CD4-positive, alpha-beta T cell treated with Interferon alpha-2 for 1 hour (primary cell): ENCODE measurements around the gene CCDC3.

Source experiments
- DNase-seq, 2 donors: peaks; one replicate each; pipeline ENCODE4 v3.0.0-alpha.2; 2020 to 2022

Gene CCDC3

DNA sequence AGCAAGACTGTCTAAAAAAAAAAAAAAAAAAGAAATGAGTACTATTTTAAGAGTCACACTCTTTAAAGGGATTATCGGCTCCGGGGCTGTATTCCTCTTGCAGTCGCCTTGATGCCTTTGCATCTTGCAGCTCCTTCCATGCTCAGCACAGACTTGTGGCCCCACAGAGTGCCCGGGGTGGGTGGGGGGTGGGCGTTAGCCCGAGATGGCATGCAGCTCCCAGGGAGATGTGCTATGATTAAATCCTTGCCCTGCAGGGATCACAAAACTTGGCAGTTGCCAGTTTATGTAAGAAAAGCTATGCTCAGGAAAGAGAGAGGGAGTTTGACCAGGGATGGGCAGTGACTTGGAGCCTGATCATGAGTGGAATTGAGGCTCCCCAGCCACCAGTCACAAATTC, 81.9 kb downstream of the CCDC3 start:
- DNase-seq = no peak

DNA sequence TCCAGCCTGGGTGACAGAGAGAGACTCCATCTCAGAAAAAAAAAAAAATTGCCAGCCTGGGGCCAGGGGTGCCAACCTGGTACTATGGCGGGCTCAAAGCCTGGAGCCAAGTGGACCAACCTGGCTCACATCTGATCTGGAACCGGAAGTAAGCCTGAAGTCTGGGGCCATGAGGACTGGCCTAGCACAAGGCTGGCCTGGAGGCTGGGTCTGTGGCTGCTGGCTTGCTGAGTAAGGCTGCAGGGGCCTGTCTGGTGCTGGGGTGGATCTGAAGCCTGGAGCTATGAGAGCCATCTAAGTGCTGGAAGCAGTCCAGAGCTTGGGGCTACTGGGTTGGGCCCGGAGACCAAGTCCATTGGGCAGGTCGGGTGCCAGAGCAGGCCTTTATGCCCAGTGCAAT, 84.9 kb downstream of the CCDC3 start:
- no peak for DNase-seq

DNA sequence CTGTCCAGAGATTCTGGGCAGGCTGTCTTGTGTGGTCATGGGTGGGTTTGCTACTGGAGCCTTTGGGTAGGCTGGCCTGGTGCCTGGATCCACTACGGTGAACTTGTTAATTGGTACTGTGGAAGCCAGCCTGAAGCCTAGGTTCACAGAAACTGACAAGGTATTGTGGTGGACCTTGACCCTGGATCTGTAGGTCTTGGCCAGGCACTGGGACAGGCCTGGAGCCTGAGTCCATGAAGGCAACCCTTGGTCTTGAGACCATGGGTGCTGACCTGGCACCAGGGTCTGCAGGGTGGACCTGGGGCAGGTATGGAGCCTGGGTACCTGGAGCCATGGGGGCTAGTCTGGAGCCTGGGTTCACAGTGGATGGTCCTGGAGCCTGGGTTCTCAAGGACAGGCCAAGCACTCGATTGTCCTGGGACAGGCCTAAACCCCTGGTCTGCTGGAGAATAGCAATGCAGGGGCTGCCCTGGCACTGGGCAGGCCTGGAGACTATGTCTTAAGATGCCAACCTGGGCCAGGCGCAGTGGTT, 85.8 kb downstream of the CCDC3 start:
- DNase-seq = no peak

- no peak for DNase-seq
These were observed 87.4 kb downstream of the CCDC3 start for GRCh38 chr10:12914111-12914510.

DNA sequence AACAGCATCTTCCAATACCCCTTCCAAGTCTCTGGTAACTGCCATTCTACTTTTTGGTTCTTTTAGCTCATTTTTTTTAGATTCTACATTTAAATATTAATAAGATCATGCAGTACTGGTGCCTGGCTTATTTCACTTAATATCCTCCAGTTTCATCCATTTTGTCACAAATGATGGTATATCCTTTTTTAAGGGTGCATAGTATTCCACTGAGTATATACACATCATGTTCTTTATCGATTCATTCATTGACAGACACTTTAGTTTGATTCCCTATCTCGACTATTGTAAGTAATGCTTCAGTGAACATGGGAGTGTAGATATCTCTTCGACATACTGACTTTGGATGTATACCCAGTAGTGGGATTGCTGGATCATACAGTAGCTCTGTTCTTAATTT, 89.7 kb downstream of the CCDC3 start:
- DNase-seq = no peak

GRCh38 chr10:12910835-12911234, 90.7 kb downstream of the CCDC3 start:
- DNase-seq = no peak

- no peak for DNase-seq
These were observed 91.7 kb downstream of the CCDC3 start for GRCh38 chr10:12909836-12910185.

- no peak for DNase-seq
These were observed 92.2 kb downstream of the CCDC3 start for GRCh38 chr10:12909182-12909835.

GRCh38 chr10:12908773-12909172, 92.7 kb downstream of the CCDC3 start:
- no peak for DNase-seq

DNA sequence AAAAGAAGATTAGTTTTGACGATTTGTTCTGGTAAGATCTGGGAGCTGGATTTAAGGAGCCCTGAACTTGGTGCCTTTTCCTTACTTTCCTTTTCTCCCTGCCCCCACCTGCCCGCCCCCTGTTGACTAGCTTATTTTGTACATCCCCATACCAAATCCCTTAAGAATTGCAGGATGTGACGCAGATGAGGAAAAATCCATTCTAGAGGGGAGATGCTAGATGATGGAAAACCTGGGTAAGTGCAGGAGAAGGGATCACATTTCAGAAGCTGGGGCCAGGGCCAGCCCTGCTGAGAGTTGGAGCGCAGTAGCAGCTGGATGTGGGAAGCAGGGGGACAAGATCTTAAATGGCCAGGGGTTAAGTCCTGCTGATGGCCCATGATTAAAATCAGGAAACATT, 93.9 kb downstream of the CCDC3 start:
- DNase-seq = no peak

- DNase-seq = no peak
These were observed 95.4 kb downstream of the CCDC3 start for GRCh38 chr10:12906051-12906541.

DNA sequence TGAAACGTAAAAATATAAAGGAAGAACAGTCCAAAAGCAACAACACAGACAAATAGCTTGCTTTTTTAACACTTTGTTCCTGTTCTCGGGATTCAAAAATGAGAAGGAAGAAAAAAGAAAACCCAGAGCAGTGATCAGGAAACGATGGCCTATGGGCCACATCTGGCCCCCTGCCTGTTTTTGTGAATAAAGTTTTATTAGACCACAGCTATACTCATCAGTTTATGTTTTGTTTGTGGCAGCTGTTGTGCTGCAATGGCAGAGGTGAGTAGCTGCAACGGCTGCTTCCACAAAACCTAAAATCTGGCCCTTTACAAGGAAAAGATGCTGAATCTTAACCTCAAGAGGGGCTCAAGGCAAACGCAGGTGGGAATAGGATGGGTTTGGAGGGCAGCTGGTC, 96.4 kb downstream of the CCDC3 start:
- no peak for DNase-seq

DNA sequence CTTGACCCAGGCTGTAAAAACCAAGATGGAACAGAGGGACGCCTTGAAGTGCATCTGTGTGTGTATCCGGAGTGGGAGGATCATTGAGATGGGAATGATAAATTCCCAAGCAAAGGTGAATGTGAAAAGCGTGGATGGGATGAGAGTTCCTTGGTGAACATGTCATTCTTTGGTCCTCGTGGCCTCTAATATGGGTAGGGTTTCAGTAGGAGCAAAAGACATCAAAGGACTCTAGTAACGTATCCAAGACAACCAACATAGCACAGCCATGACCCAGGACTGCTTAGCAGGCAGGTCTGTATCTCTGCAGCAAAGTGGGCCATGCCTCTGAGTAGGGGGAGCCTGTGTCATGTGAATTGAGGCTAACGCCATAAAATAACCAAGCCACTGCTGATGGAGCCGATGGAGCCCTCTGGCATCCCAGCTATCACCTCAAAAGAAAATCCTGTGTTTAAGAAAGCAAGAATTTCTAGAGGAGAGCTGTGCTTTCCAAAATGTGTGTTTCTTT, 98.6 kb downstream of the CCDC3 start:
- DNase-seq = no peak

GRCh38 chr10:12902135-12902572, 99.4 kb downstream of the CCDC3 start:
- peak; percentile 23 to 43 for DNase-seq

GRCh38 chr10:12899546-12899945, 102.0 kb downstream of the CCDC3 start:
- no peak for DNase-seq

DNA sequence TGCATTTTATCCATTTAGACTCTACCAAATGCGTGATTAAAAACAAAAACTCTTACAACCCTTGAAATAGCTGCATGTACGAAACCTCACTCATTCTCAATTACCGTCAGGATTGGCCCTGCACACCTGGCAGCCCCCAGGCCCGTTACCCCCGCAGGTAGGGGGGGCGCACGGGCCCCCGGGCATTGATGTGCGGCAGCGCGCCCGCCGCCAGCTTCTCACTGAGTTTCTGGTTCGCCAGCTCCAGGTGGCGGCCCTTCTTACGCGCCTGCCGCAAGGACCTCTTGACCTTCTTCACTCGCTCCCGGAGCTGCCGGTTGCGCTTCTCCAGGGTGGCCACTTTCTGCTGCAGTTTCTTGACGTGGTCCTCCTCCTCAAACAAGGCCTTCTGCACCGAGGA, 103.2 kb downstream of the CCDC3 start:
- DNase-seq = no peak

- no peak for DNase-seq
These were observed 104.2 kb downstream of the CCDC3 start for GRCh38 chr10:12897278-12897677.

- DNase-seq = no peak
These were observed 105.3 kb downstream of the CCDC3 start for GRCh38 chr10:12896251-12896650.

DNA sequence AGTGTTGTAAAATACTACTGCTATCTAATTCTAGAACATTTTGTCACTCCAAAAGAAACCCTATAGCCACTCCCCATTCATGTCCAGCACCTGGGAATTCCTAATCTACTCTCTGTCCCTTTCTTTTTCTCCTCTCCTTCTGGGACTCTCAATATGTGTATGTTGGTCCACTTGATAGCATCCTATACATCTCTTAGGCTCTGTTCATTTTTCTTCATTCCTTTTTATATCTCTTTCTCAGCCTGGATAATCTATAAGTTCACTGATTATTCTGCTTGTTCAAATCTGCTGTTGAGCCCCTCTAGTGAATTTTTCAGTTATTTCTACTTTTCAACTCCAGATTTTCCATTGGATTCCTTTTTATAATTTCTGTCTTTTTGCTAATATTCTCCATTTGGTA, 108.6 kb downstream of the CCDC3 start:
- DNase-seq = no peak

- DNase-seq = no peak
These were observed 110.6 kb downstream of the CCDC3 start for GRCh38 chr10:12890958-12891357.

DNA sequence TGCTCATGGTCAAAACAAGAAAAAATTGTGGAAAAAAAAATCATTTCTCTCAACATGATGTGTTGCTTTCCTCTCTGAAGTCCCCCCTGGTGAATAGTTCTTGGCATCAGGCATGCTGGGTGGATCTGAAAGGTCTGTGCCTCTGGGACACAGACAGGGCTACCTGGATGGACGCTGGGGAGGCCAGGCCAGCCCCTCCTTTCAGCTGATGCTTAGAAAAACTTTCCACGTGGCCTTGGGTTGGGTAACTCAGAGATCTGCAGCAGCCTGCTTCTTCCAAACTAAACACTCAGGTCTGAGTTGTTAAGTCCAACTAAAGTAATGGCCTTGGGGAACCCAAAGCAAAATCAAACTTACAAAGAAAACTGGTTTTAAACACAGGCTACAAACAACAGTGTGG, 113.0 kb downstream of the CCDC3 start:
- DNase-seq = no peak

GRCh38 chr10:12887780-12888179, 113.7 kb downstream of the CCDC3 start:
- DNase-seq = no peak

GRCh38 chr10:12884851-12885250, 116.7 kb downstream of the CCDC3 start:
- DNase-seq = no peak

GRCh38 chr10:12880423-12880822, 121.1 kb downstream of the CCDC3 start:
- no peak for DNase-seq

DNA sequence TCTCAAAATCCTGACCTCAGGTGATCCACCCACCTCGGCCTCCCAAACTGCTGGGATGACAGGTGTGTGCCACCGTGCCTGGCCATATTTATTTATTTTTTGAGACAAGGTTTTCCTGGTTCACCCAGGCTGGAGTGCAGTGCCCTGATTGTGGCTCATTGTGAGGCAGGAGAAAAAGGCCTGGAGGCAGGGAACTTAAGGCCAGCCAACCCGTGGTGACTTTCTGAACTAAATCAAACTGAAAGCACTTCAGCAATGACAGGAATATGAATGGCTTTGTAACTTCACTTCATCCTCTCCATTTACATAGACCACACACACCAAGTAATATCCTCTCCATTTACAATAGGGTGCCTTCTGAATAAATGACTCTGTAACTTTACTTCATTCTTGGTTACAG, 124.4 kb downstream of the CCDC3 start:
- no peak for DNase-seq
